Measurements from ENCODE around the gene MSH3.
"Not testable (repeated sequence)": the region's sequence is repeated elsewhere in the genome, so short reads cannot be mapped to it uniquely, and the experiment has no call there.

Gene MSH3

GRCh38 chr5:80659106-80659505, 4.7 kb downstream of the MSH3 start:
- no peak for DNase-seq

- not testable (repeated sequence) for DNase-seq
These were observed 6.2 kb downstream of the MSH3 start for GRCh38 chr5:80660661-80661060.

GRCh38 chr5:80662108-80662507, 7.7 kb downstream of the MSH3 start:
- DNase-seq, result no peak

GRCh38 chr5:80665057-80665456, 10.6 kb downstream of the MSH3 start:
- DNase-seq, result no peak

DNA sequence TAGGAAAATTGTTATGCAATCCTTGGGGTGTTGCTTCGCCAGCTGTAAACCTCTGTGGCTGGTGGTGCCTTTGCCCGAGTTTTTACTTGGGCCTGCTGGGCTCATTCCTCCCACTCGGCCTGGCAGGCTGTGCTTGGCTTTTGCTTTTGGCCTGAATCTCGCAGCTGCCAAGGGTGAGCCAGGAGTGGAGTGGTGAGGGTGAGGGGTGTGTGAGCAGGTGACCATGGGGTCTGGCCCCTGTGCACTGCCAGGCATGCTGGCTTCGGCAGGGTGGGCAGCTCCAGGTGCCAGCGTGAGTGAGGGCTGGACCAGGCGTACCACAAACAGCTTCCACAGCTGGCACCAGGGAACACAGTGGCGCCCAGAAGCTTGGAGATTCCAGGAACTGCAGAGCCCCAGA, 12.9 kb downstream of the MSH3 start:
- no peak for DNase-seq

DNA sequence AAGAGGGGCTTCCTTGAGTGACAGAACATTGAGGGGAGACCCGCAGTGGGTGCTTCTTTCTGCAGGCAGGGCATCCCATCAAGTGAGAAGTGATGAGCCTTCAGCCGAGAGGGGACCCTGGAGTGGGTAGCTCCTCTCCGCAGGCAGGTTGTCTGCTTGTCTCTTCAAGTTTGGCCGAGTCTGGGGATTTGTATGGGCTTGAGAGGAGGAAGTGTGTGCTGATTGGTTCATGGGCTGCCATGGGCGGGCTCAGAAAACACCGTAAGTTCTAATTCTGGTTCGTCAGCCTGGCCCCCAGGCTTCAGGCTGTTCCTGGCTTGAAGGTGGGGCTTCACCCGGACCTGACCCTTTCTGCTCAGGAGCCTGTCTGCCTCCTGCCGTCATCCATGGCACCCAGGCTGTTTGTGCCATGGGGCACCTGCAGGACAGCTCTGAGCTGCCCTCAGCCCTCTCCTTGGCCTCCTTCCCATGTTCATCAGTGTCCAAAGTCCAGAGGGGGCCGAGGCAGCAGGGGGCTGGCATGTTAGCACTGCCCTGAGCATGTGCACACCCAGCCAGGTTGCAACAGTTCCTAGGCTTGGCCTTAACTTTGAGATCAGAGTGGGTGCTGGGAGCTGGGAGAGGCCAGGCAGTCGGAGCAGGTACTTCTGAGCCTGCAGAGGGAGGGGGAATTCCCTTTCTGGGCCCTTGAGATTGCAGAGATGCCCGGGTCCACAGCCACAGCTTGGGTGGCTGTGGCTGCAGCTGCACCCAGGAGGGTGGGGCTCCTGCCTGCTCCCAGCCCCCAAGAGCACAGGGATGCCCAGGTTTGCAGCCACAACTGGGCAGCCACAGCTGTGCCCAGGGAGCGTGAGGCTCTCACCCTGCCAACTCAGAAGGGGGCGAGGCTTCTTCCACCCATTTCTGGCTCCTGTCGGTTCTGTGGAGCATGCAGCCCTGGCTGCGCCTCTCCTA, 13.8 kb downstream of the MSH3 start:
- no peak for DNase-seq

- no peak for DNase-seq
These were observed 17.8 kb downstream of the MSH3 start for GRCh38 chr5:80672140-80672736.

DNA sequence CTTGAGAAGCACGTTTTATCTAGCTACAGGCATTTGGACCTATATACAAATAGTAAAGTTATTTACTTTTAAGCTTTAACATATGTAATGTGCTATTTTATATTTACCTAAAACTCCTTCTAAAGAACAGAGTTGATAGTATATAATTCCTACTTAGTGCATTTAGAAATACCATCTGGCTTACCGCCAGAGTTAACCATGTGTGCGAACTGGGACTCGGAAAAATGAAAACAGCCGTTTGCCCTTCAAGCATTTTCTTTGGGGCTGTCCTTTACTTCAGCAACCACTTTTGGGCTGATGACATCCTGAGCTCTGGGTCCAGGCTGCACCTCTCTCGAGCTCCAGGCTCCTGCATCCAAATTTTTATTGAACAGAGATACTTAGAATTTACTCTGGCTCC, 22.3 kb downstream of the MSH3 start:
- no peak for DNase-seq

DNA sequence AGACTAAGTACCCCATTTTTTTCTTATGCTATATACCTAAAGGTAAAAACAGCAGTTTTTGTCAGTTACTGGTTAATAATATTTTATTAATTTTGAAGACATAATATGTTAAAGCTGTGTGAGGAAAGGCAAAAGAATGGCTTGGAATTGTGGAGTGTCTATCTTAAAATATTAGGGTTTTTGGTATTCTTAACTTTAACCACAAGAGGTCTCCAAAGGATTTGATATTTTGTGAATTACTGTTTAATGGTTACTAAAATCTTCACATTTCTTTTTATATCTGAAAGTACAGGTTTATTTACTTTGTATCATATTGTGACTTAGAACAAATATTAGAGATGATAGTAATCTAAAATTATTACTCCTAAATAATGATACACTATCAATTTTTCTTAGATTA, 32.3 kb downstream of the MSH3 start:
- DNase-seq, result no peak

DNA sequence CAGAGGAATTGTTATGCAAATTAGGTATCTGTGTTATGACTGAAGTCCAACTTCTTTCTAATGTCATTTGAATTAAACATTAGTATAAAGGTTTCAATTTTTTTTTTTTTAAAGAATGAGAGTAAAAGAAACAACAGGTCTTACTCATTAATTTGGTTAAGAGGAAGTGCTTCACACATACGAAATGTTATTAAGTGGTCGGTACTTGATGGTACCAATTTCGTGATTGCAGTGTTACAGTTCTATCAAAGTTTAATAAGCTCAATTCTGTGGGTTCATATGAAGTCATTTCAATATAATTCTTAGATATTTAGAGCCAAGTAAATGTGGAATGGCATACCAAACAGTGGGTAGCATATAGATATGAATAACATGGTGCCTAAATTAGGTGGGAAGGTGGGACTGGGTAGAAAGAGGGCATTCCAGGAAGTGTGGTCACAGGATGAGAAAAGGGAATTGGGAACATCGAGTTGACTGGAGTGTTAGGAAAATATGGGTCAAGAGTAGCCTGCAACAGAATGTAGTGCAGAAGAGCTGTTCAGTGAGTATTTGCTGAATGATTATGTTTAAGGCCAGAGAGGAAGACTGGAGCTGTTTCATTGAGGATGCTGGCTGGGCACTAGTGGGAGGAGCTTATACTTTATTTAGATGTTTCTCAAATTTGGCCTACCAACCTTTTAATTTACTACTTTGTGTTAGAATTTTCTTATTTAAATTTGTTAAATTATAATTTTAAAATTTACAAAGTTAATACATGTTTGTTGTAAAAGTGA, 34.4 kb downstream of the MSH3 start:
- no peak for DNase-seq

DNA sequence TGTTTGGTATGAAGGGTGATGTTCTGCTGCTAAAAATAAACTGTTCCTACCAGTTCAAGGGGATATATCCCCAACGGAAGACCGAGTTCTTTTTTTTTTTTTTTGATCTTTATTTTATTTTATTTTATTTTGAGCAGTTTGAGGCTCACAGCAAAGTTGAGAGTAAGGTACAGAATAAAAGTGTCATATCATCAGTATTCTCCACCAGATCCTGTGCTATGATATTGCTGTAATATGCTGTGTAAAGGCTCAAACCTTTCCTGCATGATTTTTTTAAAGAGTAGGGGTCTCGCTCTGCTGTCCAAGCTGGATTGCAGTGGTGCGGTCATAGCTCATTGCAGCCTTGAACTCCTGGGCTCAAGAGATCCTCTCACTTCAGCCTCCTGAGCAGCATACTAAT, 35.2 kb downstream of the MSH3 start:
- DNase-seq, result no peak

DNA sequence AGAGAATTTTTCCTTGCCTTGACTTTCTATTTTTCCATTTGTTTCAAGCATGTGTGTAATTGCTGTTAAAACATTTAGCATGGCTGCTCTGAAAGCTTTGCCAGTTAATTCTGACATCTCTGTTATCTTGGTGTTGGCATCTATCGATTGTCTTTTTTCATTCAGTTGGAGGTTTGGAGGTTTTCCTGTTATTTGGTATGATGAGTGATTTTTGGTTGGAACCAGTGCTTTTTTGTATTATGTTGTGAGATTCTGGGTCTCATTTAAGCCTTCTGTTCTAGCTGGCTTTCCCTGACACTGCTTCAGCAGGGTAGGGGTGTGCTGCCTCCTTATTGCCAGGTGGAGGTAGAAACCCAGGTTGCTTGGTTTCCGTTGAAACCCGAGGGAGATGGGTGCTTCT, 41.2 kb downstream of the MSH3 start:
- no peak for DNase-seq

DNA sequence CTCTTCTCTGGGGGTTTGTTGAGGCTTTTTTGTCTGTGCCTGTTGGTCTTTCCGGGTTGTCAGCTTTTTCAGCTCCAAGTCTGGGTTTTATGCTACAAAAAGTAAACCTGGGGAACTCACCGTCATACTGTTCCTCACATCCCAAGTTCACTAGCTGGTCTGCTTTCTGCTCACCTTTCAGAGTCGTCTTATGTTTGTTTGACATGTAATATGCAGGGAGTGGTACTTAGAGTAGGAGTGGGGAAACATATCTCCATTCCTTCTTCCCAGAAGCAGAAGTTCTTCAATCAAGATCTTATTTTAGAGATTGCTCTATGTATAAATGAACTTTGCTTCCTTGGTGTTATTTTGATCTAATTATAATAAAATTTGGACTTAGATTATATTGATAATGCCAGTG, 42.0 kb downstream of the MSH3 start:
- DNase-seq, result no peak

DNA sequence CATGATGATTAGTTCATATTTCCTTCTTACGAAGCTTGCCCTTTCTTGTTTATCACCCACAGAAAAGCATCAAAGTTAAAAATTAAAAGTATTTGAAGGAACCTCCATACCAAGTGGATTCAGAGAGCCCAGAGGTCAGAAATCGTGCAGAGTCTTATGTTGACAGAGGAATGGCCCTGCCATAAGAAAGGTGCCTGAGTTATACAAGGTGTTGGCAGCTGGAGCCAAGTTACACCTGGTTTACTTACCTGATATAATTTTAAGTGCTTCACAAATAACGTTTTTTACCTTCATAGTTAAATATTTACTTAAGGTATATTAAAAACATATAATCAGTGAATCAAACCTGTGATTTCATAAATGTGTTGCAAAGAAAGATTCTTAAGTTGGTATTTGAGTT, 42.6 kb downstream of the MSH3 start:
- DNase-seq, result no peak

GRCh38 chr5:80698369-80698768, 43.9 kb downstream of the MSH3 start:
- no peak for DNase-seq

DNA sequence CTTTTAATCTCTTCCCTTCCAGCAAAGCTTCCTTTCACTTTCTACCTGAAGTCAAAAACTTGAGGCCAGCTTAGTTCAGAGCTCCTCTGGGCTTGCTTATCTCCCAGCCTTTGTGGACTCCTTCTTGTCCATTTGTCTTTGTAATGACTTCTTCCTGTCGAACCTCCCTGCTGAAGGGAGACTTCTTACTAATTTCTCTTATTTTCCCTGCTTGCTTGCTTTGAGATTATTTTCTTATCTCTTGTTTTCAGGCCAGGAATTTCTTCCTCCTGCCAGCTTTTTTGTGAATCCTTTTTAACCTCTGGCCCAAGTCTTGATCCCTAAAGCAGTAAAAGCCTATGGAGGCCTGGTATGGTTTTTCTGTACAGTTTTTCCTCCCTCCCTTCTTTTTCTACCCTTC, 47.1 kb downstream of the MSH3 start:
- DNase-seq, result no peak

GRCh38 chr5:80703291-80703690, 48.8 kb downstream of the MSH3 start:
- DNase-seq, result no peak

- no peak for DNase-seq
These were observed 49.3 kb downstream of the MSH3 start for GRCh38 chr5:80703747-80704146.

- no peak for DNase-seq
These were observed 49.8 kb downstream of the MSH3 start for GRCh38 chr5:80704221-80704620.

- DNase-seq, result no peak
These were observed 50.8 kb downstream of the MSH3 start for GRCh38 chr5:80705216-80705769.

- no peak for DNase-seq
These were observed 51.3 kb downstream of the MSH3 start for GRCh38 chr5:80705801-80706200.

GRCh38 chr5:80706835-80707447, 52.5 kb downstream of the MSH3 start:
- DNase-seq, result no peak

DNA sequence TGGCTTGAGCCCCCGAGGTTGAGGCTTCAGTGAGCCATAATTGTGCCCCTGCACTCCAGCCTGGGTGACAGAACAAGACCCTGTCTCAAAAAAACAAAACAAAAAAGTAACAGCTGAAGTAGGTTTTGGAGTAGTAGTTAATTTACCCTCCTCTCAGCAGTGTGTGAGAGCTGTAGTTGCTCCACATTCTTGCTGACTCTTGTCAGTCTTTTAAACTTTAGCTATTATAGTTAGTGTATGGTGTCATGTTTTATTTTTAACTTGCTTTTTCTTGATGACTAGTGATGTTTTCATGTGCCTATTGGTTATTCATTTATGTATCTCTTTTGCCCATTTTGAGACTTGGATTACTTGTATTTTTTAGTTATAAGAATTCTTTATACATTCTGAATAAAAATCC, 53.2 kb downstream of the MSH3 start:
- no peak for DNase-seq

Data from DMS79 (cell line).